Right lobe of liver (tissue), 6 donors: ENCODE measurements around the gene KRTAP6-3. TPM values are rescaled to one million over a fixed set of nuclear protein-coding genes. Genes with fewer than 3 reads are reported as not detected.

Source experiments
- ATAC-seq, 4 donors: fragments of 200-7000 bp; cut with Tn5 transposase; one replicate each; pipeline ENCODE4 v1.9.1; 2020; ENCODE audit warnings: mild to moderate bottlenecking in 4 of 4, moderate library complexity in 4 of 4
- DNase-seq, 3 donors: peaks; one replicate each; pipeline ENCODE4 v3.0.0-alpha.2; 2020
- H3K27ac ChIP-seq, 3 donors: fragments of 200-600 bp; one replicate each; pipeline ENCODE4 v1.8.0; 2022
- H3K27me3 ChIP-seq, 2 donors: fragments of 200-600 bp; one replicate each; pipeline ENCODE4 v1.8.0; 2022
- H3K36me3 ChIP-seq, 4 donors: fragments of 200-600 bp; sonication (generic) in 1 of 4; one replicate each; pipeline versions ENCODE4 v1.5.1 to v1.8.0; 2017 to 2022; ENCODE audit warnings: control low read depth in 1 of 4
- H3K4me1 ChIP-seq, 4 donors: fragments of 200-600 bp; sonication (generic) in 1 of 4; one replicate each; pipeline versions ENCODE4 v1.5.1 to v1.8.0; 2017 to 2022; ENCODE audit warnings: control low read depth in 1 of 4
- H3K4me3 ChIP-seq, 3 donors: fragments of 200-600 bp; one replicate each; pipeline ENCODE4 v1.8.0; 2022
- H3K9me3 ChIP-seq, 4 donors: fragments of 200-600 bp; sonication (generic) in 1 of 4; one replicate each; pipeline versions ENCODE4 v1.5.1 to v1.8.0; 2017 to 2022; ENCODE audit warnings: control low read depth in 1 of 4
- CTCF ChIP-seq, 4 donors: fragments of 200-600 bp in 3 of 4; fragments of 450-650 bp in 1 of 4; IDR thresholded peaks; one replicate each; pipeline versions ENCODE4 v1.5.1 to v1.8.0; 2016 to 2022; ENCODE audit warnings: antibody characterized with exemption in 4 of 4, mild to moderate bottlenecking in 2 of 4
- POLR2A ChIP-seq: fragments of 450-650 bp; IDR thresholded peaks from one replicate; pipeline ENCODE4 v1.6.1; 2017; ENCODE audit warnings: antibody characterized with exemption, mild to moderate bottlenecking
- WGBS: methylation state at CpG from one replicate; pipeline ENCODE4 v1.1.6; 2018; ENCODE audit warnings: low coverage, low lambda C conversion rate; ENCODE audit not compliant: insufficient coverage; ENCODE audit errors: missing lambda C conversion rate; 5-methylcytosine and 5-hydroxymethylcytosine counted together
- intact Hi-C, 2 donors: fragments of 100-400 bp; cut with DNase I; formaldehyde crosslinking; loops; one replicate each; pipeline versions ENCODE4 v1.11.2 to v1.14.1; 2022
- small RNA-seq, 2 experiments: library from RNA; depleted of rRNA; stranded (forward); fragments of <200 nt; gene quantifications; one replicate each; pipeline ENCODE3, GENCODE V24; 2016
- total RNA-seq, 6 experiments: library from RNA; depleted of rRNA in 2 of 6; stranded (reverse); fragments of >200 nt in 2 of 6; fragmentation: NEBNext Ultra II Directional in 3 of 6; extraction: Animal tissue kit (Norgen Biotek cat#: 25700) in 3 of 6; gene quantifications; one replicate each; pipeline versions ENCODE4 v1.1.0 to v1.2.4, GENCODE V29; 2016 to 2023
- donor health status: DM: no; HTN: yes; CAD: no.
- donor health status: DM: no; HTN: no; CAD: no.
- donor health status: DM: no; HTN: no; CAD: no.
- donor health status: DM: no; HTN: yes; CAD: no.
- donor health status: DM: no; HTN: yes; CAD: no.

KRTAP6-3 gene
- total RNA-seq, 6 experiments from 2014 or later = not detected

GRCh38 chr21:30638686-30639085 lies 46.4 kb downstream of the KRTAP6-3 start:
- ATAC-seq (no peak), DNase-seq (no peak)
- Histone ChIP-seq H3K9me3 (no peaks in the 10 kb centered on the region), H3K4me1 (no peaks in the 10 kb centered on the region), H3K27ac (no peak overlapping the region), H3K4me3 (no peak overlapping the region), H3K36me3 (no peaks in the 10 kb centered on the region), H3K27me3 (no peaks in the 10 kb centered on the region)
- TF ChIP-seq POLR2A = no peak
- TF ChIP-seq CTCF (IDR thresholded peaks at IDR 0.05) = no peak
- intact Hi-C loops = no loop called here
- WGBS = 90% methylated on average over 3 of the region's 3 CpGs

GRCh38 chr21:30642564-30642963 lies 50.3 kb downstream of the KRTAP6-3 start, which contains the start of gene KRTAP20-3:
KRTAP20-3 (plus strand) TSS chr21:30642864.
- H3K4me3 ChIP-seq = no peak within 1 kb of the TSS
- H3K36me3 ChIP-seq = no peaks in the 10 kb centered on the region
- DNase-seq (no peak), ATAC-seq (no peak)
- no peak within 1 kb of the TSS for H3K27ac ChIP-seq
- intact Hi-C loops = no loop called here
- WGBS = 65% methylated on average over 2 of the region's 2 CpGs
- H3K27me3 ChIP-seq = no peaks in the 10 kb centered on the region
- no peaks in the 10 kb centered on the region for H3K4me1 ChIP-seq
- TF ChIP-seq POLR2A = no peak
- TF ChIP-seq CTCF (IDR thresholded peaks at IDR 0.05) = no peak
- H3K9me3 ChIP-seq = no peaks in the 10 kb centered on the region

Small RNA genes lying within 50 kb of the gene (small RNA-seq; reads per million reads assigned to genes)
- gene KRTAP20-1 (0 reads per million in 2 experiments), gene KRTAP20-3 (0 reads per million in 2 experiments), gene KRTAP20-4 (0 reads per million in 2 experiments), gene KRTAP22-1 (0 reads per million in 2 experiments), gene KRTAP22-2 (0 reads per million in 2 experiments)

Other genes with a start within 250 kb of the KRTAP6-3 start
- gene KRTAP23-1, start 243.8 kb upstream of the KRTAP6-3 start, total RNA-seq = not detected
- not detected for gene KRTAP13-2, start 220.2 kb upstream of the KRTAP6-3 start, total RNA-seq
- not detected for gene KRTAP13-1, start 196.4 kb upstream of the KRTAP6-3 start, total RNA-seq
- gene KRTAP13-3, start 166.5 kb upstream of the KRTAP6-3 start, total RNA-seq = not detected
- gene KRTAP13-4, start 162.2 kb upstream of the KRTAP6-3 start, total RNA-seq = not detected
- gene KRTAP15-1, start 152.2 kb upstream of the KRTAP6-3 start, total RNA-seq = not detected
- gene KRTAP19-1, start 112.1 kb upstream of the KRTAP6-3 start, total RNA-seq = not detected
- not detected for gene KRTAP19-2, start 105.0 kb upstream of the KRTAP6-3 start, total RNA-seq
- not detected for gene KRTAP19-3, start 100.4 kb upstream of the KRTAP6-3 start, total RNA-seq
- gene KRTAP19-4, start 95.3 kb upstream of the KRTAP6-3 start, total RNA-seq = not detected
- not detected for gene KRTAP19-5, start 90.3 kb upstream of the KRTAP6-3 start, total RNA-seq
- gene KRTAP19-6, start 50.6 kb upstream of the KRTAP6-3 start, total RNA-seq = not detected
- not detected for gene KRTAP19-7, start 31.1 kb upstream of the KRTAP6-3 start, total RNA-seq
- gene KRTAP22-2, start 2.0 kb upstream of the KRTAP6-3 start, total RNA-seq = not detected
- gene KRTAP6-2, start 6.5 kb downstream of the KRTAP6-3 start, total RNA-seq = not detected
- gene KRTAP22-1, start 8.6 kb downstream of the KRTAP6-3 start, total RNA-seq = not detected
- not detected for gene KRTAP6-1, start 21.5 kb downstream of the KRTAP6-3 start, total RNA-seq
- not detected for gene KRTAP20-1, start 24.0 kb downstream of the KRTAP6-3 start, total RNA-seq
- gene KRTAP20-4, start 28.2 kb downstream of the KRTAP6-3 start, total RNA-seq = not detected
- gene KRTAP20-2, start 42.8 kb downstream of the KRTAP6-3 start, total RNA-seq = not detected
- not detected for gene KRTAP20-3, start 50.4 kb downstream of the KRTAP6-3 start, total RNA-seq
- gene KRTAP21-3, start 126.3 kb downstream of the KRTAP6-3 start, total RNA-seq = not detected
- not detected for gene KRTAP21-2, start 154.8 kb downstream of the KRTAP6-3 start, total RNA-seq
- gene KRTAP21-1, start 163.0 kb downstream of the KRTAP6-3 start, total RNA-seq = not detected
- not detected for gene KRTAP8-1, start 220.8 kb downstream of the KRTAP6-3 start, total RNA-seq
- not detected for gene KRTAP7-1, start 237.3 kb downstream of the KRTAP6-3 start, total RNA-seq